DND-41 (cell line): ENCODE measurements around the gene LRRC10B.

Source experiments
- ATAC-seq: fragments of 200-7000 bp; cut with Tn5 transposase; 3 replicates; pipeline ENCODE4 v1.9.1; 2021; ENCODE audit warnings: low read depth; ENCODE audit not compliant: insufficient read depth
- DNase-seq: peaks from one replicate; pipeline ENCODE4 v3.0.0-alpha.2; 2020
- H2AFZ ChIP-seq: 2 replicates; pipeline ENCODE4 v1.6.0; 2012; ENCODE audit warnings: low read depth, low read length
- H3K27ac ChIP-seq: 2 replicates; pipeline ENCODE4 v1.5.1; 2012; ENCODE audit warnings: low read length, inconsistent platforms
- H3K27me3 ChIP-seq: fragments of 200-600 bp; sonication (generic); 2 replicates; pipeline ENCODE4 v1.6.0; 2012; ENCODE audit warnings: low read length, mild to moderate bottlenecking, inconsistent platforms; ENCODE audit not compliant: insufficient read depth, poor library complexity
- H3K36me3 ChIP-seq: 2 replicates; pipeline ENCODE4 v1.5.1; 2012; ENCODE audit warnings: low read length, inconsistent platforms; ENCODE audit not compliant: insufficient read depth
- H3K4me1 ChIP-seq: 2 replicates; pipeline ENCODE4 v1.5.1; 2012; ENCODE audit warnings: mild to moderate bottlenecking, low read length; ENCODE audit not compliant: insufficient read depth
- H3K4me2 ChIP-seq: 2 replicates; pipeline ENCODE4 v1.6.0; 2012; ENCODE audit warnings: mild to moderate bottlenecking, moderate library complexity, low read length, inconsistent platforms; ENCODE audit not compliant: insufficient read depth
- H3K4me3 ChIP-seq, 2 experiments: fragments of 200-600 bp in 1 of 2; shearing (Covaris generic) in 1 of 2; 2 replicates each; pipeline ENCODE4 v1.5.1; 2012 to 2016; ENCODE audit warnings: inconsistent platforms in 2 of 2, low read length in 2 of 2, mild to moderate bottlenecking in 2 of 2, low read depth in 1 of 2, moderate library complexity in 1 of 2
- H3K79me2 ChIP-seq: 2 replicates; pipeline ENCODE4 v1.6.0; 2012; ENCODE audit warnings: low read length, inconsistent platforms; ENCODE audit not compliant: insufficient read depth
- H3K9ac ChIP-seq: 2 replicates; pipeline ENCODE4 v1.6.0; 2012; ENCODE audit warnings: low read depth, mild to moderate bottlenecking, inconsistent platforms, low read length, moderate library complexity
- H3K9me3 ChIP-seq: 2 replicates; pipeline ENCODE4 v1.5.1; 2012; ENCODE audit warnings: low read length, moderate library complexity, mild to moderate bottlenecking, inconsistent platforms; ENCODE audit not compliant: insufficient read depth, severe bottlenecking
- H4K20me1 ChIP-seq: 2 replicates; pipeline ENCODE4 v1.6.0; 2012; ENCODE audit warnings: low read length; ENCODE audit not compliant: insufficient read depth
- CTCF ChIP-seq: IDR thresholded peaks from 2 replicates; pipeline ENCODE4 v1.5.1; 2012; ENCODE audit warnings: borderline replicate concordance, low read length, moderate library complexity, mild to moderate bottlenecking; ENCODE audit not compliant: poor library complexity, severe bottlenecking; ENCODE audit errors: extremely low read depth
- EZH2 ChIP-seq: IDR thresholded peaks from 3 replicates; pipeline ENCODE4 v1.6.1; 2012; ENCODE audit warnings: borderline replicate concordance, low read depth, mild to moderate bottlenecking, moderate library complexity, low read length, inconsistent platforms; ENCODE audit not compliant: severe bottlenecking

Gene LRRC10B

GRCh38 chr11:61543606-61544306 is 35.2 kb downstream of the LRRC10B start:
- no peak overlapping the region for H2AFZ ChIP-seq
- H3K79me2 ChIP-seq = no peaks in the 10 kb centered on the region
- H3K36me3 ChIP-seq = no peaks in the 10 kb centered on the region
- no peak overlapping the region for H3K9ac ChIP-seq
- peaks cover 3% of the 10 kb centered on the region for H3K27me3 ChIP-seq
- no peaks in the 10 kb centered on the region for H3K4me1 ChIP-seq
- H3K4me3 ChIP-seq = no peak overlapping the region
- H4K20me1 ChIP-seq = peaks cover 4% of the 10 kb centered on the region
- no peak overlapping the region for H3K4me2 ChIP-seq
- H3K27ac ChIP-seq = no peak overlapping the region
- no peak for DNase-seq
- ATAC-seq = no peak
- H3K9me3 ChIP-seq = no peaks in the 10 kb centered on the region
- no peak for TF ChIP-seq EZH2
- no peak for TF ChIP-seq CTCF

GRCh38 chr11:61544466-61544865 is 35.9 kb downstream of the LRRC10B start:
- Histone ChIP-seq H3K9me3 (no peaks in the 10 kb centered on the region), H3K4me3 (no peak overlapping the region), H3K27ac (no peak overlapping the region), H3K4me2 (no peak overlapping the region), H3K9ac (no peak overlapping the region), H4K20me1 (peaks cover 9% of the 10 kb centered on the region), H3K79me2 (no peaks in the 10 kb centered on the region), H3K27me3 (peaks cover 3% of the 10 kb centered on the region), H3K4me1 (no peaks in the 10 kb centered on the region), H3K36me3 (no peaks in the 10 kb centered on the region), H2AFZ (no peak overlapping the region)
- ATAC-seq (no peak), DNase-seq (no peak)
- TF ChIP-seq CTCF (no peak), EZH2 (no peak)

- peak; percentile 50 for TF ChIP-seq CTCF
- TF ChIP-seq EZH2 = no peak
- H3K4me1 ChIP-seq = no peaks in the 10 kb centered on the region
- H2AFZ ChIP-seq = no peak overlapping the region
- no peak overlapping the region for H3K4me2 ChIP-seq
- peaks cover 3% of the 10 kb centered on the region for H3K27me3 ChIP-seq
- ATAC-seq (no peak), DNase-seq (no peak)
- H3K27ac ChIP-seq = no peak overlapping the region
- H3K4me3 ChIP-seq = no peak overlapping the region
- no peaks in the 10 kb centered on the region for H3K79me2 ChIP-seq
- H3K9ac ChIP-seq = no peak overlapping the region
- peaks cover 13% of the 10 kb centered on the region for H4K20me1 ChIP-seq
- H3K9me3 ChIP-seq = no peaks in the 10 kb centered on the region
- H3K36me3 ChIP-seq = no peaks in the 10 kb centered on the region
These were observed 36.8 kb downstream of the LRRC10B start for GRCh38 chr11:61545341-61545740.
